Neural cell (in vitro differentiated cells): ENCODE measurements around the gene FNDC1. TPM values are rescaled to one million over a fixed set of nuclear protein-coding genes. Genes with fewer than 3 reads are reported as not detected.

ENCODE experiments used
- H2AFZ ChIP-seq: fragments of 200-600, 300-800 bp; sonication (generic), shearing (Covaris generic); 2 replicates; pipeline ENCODE4 v1.6.0; 2014; ENCODE audit warnings: low read depth, mild to moderate bottlenecking, antibody characterized with exemption, low read length, moderate library complexity
- H3F3A ChIP-seq: fragments of 200-600 bp; shearing (Covaris generic); 2 replicates; pipeline ENCODE4 v1.6.1; 2016; ENCODE audit warnings: mild to moderate bottlenecking, moderate library complexity, mixed read lengths, antibody characterized with exemption, low read length; ENCODE audit not compliant: insufficient read depth, poor library complexity, severe bottlenecking
- H3K27ac ChIP-seq: fragments of 200-600, 300-800 bp; sonication (generic), shearing (Covaris generic); 2 replicates; pipeline ENCODE4 v1.5.1; 2014; ENCODE audit warnings: mild to moderate bottlenecking, low read length, moderate library complexity
- H3K27me3 ChIP-seq: fragments of 300-800, 200-600 bp; sonication (generic), shearing (Covaris generic); 2 replicates; pipeline ENCODE4 v1.6.0; 2014; ENCODE audit warnings: mild to moderate bottlenecking, low read depth, low read length, moderate library complexity; ENCODE audit not compliant: insufficient read depth
- H3K36me3 ChIP-seq: fragments of 300-800, 200-600 bp; sonication (generic), shearing (Covaris generic); 2 replicates; pipeline ENCODE4 v1.5.1; 2014; ENCODE audit warnings: mild to moderate bottlenecking, antibody characterized with exemption, low read length, moderate library complexity; ENCODE audit not compliant: insufficient read depth
- H3K4me2 ChIP-seq: fragments of 300-800, 200-600 bp; sonication (generic), shearing (Covaris generic); 2 replicates; pipeline ENCODE4 v1.6.0; 2014; ENCODE audit warnings: mild to moderate bottlenecking, low read length
- H3K4me3 ChIP-seq: fragments of 300-800, 200-600 bp; sonication (generic), shearing (Covaris generic); 2 replicates; pipeline ENCODE4 v1.5.1; 2014; ENCODE audit warnings: mild to moderate bottlenecking, low read length, moderate library complexity
- H3K79me2 ChIP-seq: fragments of 200-600 bp; shearing (Covaris generic); replicated peaks from 2 replicates; pipeline ENCODE4 v1.6.0; 2014; ENCODE audit warnings: mild to moderate bottlenecking, low read length, moderate library complexity; ENCODE audit not compliant: insufficient read depth
- H3K9ac ChIP-seq: fragments of 300-800, 200-600 bp; sonication (generic), shearing (Covaris generic); 2 replicates; pipeline ENCODE4 v1.6.1; 2016; ENCODE audit warnings: mild to moderate bottlenecking, low read length, mixed read lengths
- H3K9me2 ChIP-seq: fragments of 200-600 bp; shearing (Covaris generic); 2 replicates; pipeline ENCODE4 v1.6.1; 2016; ENCODE audit warnings: mild to moderate bottlenecking, low read length, mixed read lengths; ENCODE audit not compliant: insufficient read depth
- H3K9me3 ChIP-seq: fragments of 200-600, 300-800 bp; sonication (generic), shearing (Covaris generic); 2 replicates; pipeline ENCODE4 v1.6.1; 2016; ENCODE audit warnings: mild to moderate bottlenecking, mixed run types, low read length, moderate library complexity, mixed read lengths
- H4K20me1 ChIP-seq: fragments of 200-600 bp; shearing (Covaris generic); 2 replicates; pipeline ENCODE4 v1.6.1; 2016; ENCODE audit warnings: mild to moderate bottlenecking, mixed run types; ENCODE audit not compliant: insufficient read depth
- EP300 ChIP-seq: fragments of 450-650 bp; conservative IDR thresholded peaks from 2 replicates; pipeline ENCODE4 v1.6.1; 2014; ENCODE audit warnings: antibody characterized with exemption, mild to moderate bottlenecking, moderate library complexity; ENCODE audit not compliant: poor library complexity, severe bottlenecking
- EZH2 ChIP-seq: fragments of 200-600, 300-800 bp; shearing (Covaris generic), sonication (generic); IDR thresholded peaks from 2 replicates; pipeline ENCODE4 v1.6.1; 2014; ENCODE audit warnings: antibody characterized with exemption, low read length, borderline replicate concordance, mild to moderate bottlenecking; ENCODE audit not compliant: insufficient read depth, poor library complexity, severe bottlenecking
- MXI1 ChIP-seq: fragments of 450-650 bp; conservative IDR thresholded peaks from 2 replicates; pipeline ENCODE4 v1.6.1; 2014; ENCODE audit warnings: antibody characterized with exemption, mild to moderate bottlenecking; ENCODE audit not compliant: poor library complexity, severe bottlenecking
- POLR2AphosphoS5 ChIP-seq: IDR thresholded peaks from 2 replicates; pipeline ENCODE4 v1.6.1; 2012
- RAD21 ChIP-seq: fragments of 450-650 bp; conservative IDR thresholded peaks from 2 replicates; pipeline ENCODE4 v1.6.1; 2014; ENCODE audit warnings: antibody characterized with exemption, mild to moderate bottlenecking, moderate library complexity
- SMC3 ChIP-seq: fragments of 450-650 bp; conservative IDR thresholded peaks from 2 replicates; pipeline ENCODE4 v1.6.1; 2014; ENCODE audit warnings: antibody characterized with exemption, mild to moderate bottlenecking, moderate library complexity; ENCODE audit not compliant: poor library complexity
- TAF1 ChIP-seq: IDR thresholded peaks from 2 replicates; pipeline ENCODE4 v1.6.1; 2012; ENCODE audit warnings: low read depth
- polyA plus RNA-seq: library from polyadenylated mRNA; depleted of rRNA; stranded (reverse); fragments of >200 nt; gene quantifications from 2 replicates; pipeline ENCODE4 v1.2.3, GENCODE V29; 2014
- TF ChIP-seq, protein P1 (sequence below): IDR thresholded peaks from 2 replicates; pipeline ENCODE4 v1.6.1; 2012; ENCODE audit warnings: borderline replicate concordance

FNDC1 gene
- polyA plus RNA-seq, 1 donor from 2014 or later = not detected

- H3F3A ChIP-seq = no peaks in the 10 kb centered on the region
- H3K79me2 ChIP-seq = no peaks in the 10 kb centered on the region
- no peak overlapping the region for H3K9ac ChIP-seq
- no peak overlapping the region for H3K4me2 ChIP-seq
- H3K27ac ChIP-seq = no peak overlapping the region
- no peak overlapping the region for H3K4me3 ChIP-seq
- no peaks in the 10 kb centered on the region for H4K20me1 ChIP-seq
- no peaks in the 10 kb centered on the region for H3K36me3 ChIP-seq
- H3K9me2 ChIP-seq = no peaks in the 10 kb centered on the region
- no peaks in the 10 kb centered on the region for H3K27me3 ChIP-seq
- no peaks in the 10 kb centered on the region for H3K9me3 ChIP-seq
- no peak overlapping the region for H2AFZ ChIP-seq
- TF ChIP-seq EZH2 = no peak
- no peak for TF ChIP-seq POLR2AphosphoS5
- no peak for TF ChIP-seq RAD21
- TF ChIP-seq MXI1 = no peak
- no peak for TF ChIP-seq SMC3
Observed at GRCh38 chr6:159194421-159194820, 25.2 kb downstream of the FNDC1 start.

- H3K9me2 ChIP-seq = no peaks in the 10 kb centered on the region
- H3K9me3 ChIP-seq = no peaks in the 10 kb centered on the region
- H3K36me3 ChIP-seq = no peaks in the 10 kb centered on the region
- H3K79me2 ChIP-seq = no peaks in the 10 kb centered on the region
- no peak overlapping the region for H3K4me3 ChIP-seq
- no peaks in the 10 kb centered on the region for H4K20me1 ChIP-seq
- no peaks in the 10 kb centered on the region for H3K27me3 ChIP-seq
- H3K27ac ChIP-seq = no peak overlapping the region
- no peak overlapping the region for H3K9ac ChIP-seq
- TF ChIP-seq EP300 (no peak), SMC3 (no peak), MXI1 (no peak), TAF1 (no peak), RAD21 (no peak), EZH2 (no peak), POLR2AphosphoS5 (no peak)
- H2AFZ ChIP-seq = no peak overlapping the region
- H3K4me2 ChIP-seq = no peak overlapping the region
- no peaks in the 10 kb centered on the region for H3F3A ChIP-seq
Observed at GRCh38 chr6:159196430-159196975, 27.3 kb downstream of the FNDC1 start.

DNA sequence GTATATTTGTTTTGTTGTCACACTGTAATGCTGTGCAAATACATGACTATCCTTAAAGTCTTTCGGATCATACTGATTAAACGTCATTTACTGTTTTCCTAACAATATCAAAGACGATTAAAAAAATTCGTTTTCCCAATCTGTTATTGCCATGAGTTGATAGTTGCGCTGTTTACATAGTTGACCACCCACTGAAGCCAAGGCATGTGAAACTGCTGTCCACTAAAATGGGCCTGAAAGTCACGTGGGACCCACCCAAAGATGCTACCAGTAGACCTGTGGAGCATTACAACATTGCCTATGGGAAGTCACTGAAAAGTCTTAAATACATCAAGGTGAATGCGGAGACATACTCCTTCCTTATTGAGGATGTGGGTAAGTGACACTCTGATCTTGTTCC is 28.1 kb downstream of the FNDC1 start:
- Histone ChIP-seq H3K27ac (no peak overlapping the region), H3K79me2 (no peaks in the 10 kb centered on the region), H4K20me1 (no peaks in the 10 kb centered on the region), H3K9me2 (no peaks in the 10 kb centered on the region), H2AFZ (no peak overlapping the region), H3K4me2 (no peak overlapping the region), H3K9ac (no peak overlapping the region), H3K9me3 (no peaks in the 10 kb centered on the region), H3K4me3 (no peak overlapping the region), H3K36me3 (no peaks in the 10 kb centered on the region), H3F3A (no peaks in the 10 kb centered on the region), H3K27me3 (no peaks in the 10 kb centered on the region)
- TF ChIP-seq, protein P1, sequence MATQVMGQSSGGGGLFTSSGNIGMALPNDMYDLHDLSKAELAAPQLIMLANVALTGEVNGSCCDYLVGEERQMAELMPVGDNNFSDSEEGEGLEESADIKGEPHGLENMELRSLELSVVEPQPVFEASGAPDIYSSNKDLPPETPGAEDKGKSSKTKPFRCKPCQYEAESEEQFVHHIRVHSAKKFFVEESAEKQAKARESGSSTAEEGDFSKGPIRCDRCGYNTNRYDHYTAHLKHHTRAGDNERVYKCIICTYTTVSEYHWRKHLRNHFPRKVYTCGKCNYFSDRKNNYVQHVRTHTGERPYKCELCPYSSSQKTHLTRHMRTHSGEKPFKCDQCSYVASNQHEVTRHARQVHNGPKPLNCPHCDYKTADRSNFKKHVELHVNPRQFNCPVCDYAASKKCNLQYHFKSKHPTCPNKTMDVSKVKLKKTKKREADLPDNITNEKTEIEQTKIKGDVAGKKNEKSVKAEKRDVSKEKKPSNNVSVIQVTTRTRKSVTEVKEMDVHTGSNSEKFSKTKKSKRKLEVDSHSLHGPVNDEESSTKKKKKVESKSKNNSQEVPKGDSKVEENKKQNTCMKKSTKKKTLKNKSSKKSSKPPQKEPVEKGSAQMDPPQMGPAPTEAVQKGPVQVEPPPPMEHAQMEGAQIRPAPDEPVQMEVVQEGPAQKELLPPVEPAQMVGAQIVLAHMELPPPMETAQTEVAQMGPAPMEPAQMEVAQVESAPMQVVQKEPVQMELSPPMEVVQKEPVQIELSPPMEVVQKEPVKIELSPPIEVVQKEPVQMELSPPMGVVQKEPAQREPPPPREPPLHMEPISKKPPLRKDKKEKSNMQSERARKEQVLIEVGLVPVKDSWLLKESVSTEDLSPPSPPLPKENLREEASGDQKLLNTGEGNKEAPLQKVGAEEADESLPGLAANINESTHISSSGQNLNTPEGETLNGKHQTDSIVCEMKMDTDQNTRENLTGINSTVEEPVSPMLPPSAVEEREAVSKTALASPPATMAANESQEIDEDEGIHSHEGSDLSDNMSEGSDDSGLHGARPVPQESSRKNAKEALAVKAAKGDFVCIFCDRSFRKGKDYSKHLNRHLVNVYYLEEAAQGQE = no peak
- no peak for TF ChIP-seq POLR2AphosphoS5
- TF ChIP-seq EP300 = no peak
